Vagina (tissue), 2 donors: Measurements from ENCODE around the gene PIGK.

Experiments
- POLR2A ChIP-seq, 2 donors: fragments of 450-650 bp; IDR thresholded peaks; one replicate each; pipeline ENCODE4 v1.6.1; 2017; ENCODE audit warnings: antibody characterized with exemption in 2 of 2, mild to moderate bottlenecking in 2 of 2, moderate library complexity in 2 of 2
- POLR2AphosphoS5 ChIP-seq, 2 donors: sonication (generic); formaldehyde crosslinking; IDR thresholded peaks; one replicate each; pipeline ENCODE4 v1.9.0; 2017; ENCODE audit warnings: antibody characterized with exemption in 2 of 2, mild to moderate bottlenecking in 2 of 2, low read depth in 1 of 2; ENCODE audit not compliant: insufficient read depth in 1 of 2
- TF ChIP-seq, protein P1 (sequence below), 3 experiments: fragments of 450-650 bp in 2 of 3; fragments of 200-600 bp in 1 of 3; sonication (generic) in 1 of 3; IDR thresholded peaks; one replicate each; pipeline ENCODE4 v1.5.1; 2017 to 2019; ENCODE audit warnings: antibody characterized with exemption in 3 of 3, mild to moderate bottlenecking in 2 of 3, moderate library complexity in 2 of 3

GRCh38 chr1:77060000-77060399 lies 159.2 kb downstream of the PIGK start:
- TF ChIP-seq, protein P1, sequence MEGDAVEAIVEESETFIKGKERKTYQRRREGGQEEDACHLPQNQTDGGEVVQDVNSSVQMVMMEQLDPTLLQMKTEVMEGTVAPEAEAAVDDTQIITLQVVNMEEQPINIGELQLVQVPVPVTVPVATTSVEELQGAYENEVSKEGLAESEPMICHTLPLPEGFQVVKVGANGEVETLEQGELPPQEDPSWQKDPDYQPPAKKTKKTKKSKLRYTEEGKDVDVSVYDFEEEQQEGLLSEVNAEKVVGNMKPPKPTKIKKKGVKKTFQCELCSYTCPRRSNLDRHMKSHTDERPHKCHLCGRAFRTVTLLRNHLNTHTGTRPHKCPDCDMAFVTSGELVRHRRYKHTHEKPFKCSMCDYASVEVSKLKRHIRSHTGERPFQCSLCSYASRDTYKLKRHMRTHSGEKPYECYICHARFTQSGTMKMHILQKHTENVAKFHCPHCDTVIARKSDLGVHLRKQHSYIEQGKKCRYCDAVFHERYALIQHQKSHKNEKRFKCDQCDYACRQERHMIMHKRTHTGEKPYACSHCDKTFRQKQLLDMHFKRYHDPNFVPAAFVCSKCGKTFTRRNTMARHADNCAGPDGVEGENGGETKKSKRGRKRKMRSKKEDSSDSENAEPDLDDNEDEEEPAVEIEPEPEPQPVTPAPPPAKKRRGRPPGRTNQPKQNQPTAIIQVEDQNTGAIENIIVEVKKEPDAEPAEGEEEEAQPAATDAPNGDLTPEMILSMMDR (IDR thresholded peaks at IDR 0.05): no peak
- no peak for TF ChIP-seq POLR2A (IDR thresholded peaks at IDR 0.05)
- TF ChIP-seq POLR2AphosphoS5 (IDR thresholded peaks at IDR 0.05; ENCODE audit: insufficient read depth in 1 of 2, low read depth in 1 of 2): no peak
